Measurements from ENCODE around the gene CHRND.

CHRND gene

DNA sequence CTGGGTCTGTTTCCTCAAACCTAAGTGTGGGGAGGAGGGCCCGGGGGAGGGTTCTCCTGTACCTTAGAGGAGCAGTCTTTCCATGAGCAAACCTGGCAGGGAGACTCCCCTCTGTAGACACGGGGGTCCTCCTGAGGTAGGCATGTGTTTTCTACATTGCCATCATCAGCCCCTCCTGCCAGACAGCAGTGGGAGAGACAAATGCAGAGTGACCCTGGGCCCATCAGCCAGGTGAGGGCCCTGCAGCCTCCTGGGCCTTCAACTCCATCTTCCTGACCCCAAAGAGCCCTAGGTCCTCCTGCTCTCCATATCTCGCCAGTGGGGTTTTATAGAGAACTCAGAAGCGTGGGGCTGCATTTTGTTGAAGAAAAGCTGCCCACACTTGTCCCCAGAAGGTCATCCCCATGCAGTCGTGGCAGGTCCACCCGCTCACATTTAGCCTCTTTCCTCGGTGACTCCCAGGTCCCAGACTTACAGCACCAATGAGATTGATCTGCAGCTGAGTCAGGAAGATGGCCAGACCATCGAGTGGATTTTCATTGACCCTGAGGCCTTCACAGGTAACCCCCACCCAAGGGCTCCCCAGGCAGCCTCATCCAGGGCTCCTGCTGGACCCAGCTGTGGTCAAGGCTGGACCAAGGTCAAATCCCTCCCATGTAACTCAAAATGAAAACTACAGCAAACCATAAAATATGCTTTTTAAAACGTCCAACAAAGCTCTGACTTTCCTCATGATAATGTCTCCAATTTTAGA is 16.2 kb downstream of the CHRND start:
- TF ChIP-seq, protein P1, sequence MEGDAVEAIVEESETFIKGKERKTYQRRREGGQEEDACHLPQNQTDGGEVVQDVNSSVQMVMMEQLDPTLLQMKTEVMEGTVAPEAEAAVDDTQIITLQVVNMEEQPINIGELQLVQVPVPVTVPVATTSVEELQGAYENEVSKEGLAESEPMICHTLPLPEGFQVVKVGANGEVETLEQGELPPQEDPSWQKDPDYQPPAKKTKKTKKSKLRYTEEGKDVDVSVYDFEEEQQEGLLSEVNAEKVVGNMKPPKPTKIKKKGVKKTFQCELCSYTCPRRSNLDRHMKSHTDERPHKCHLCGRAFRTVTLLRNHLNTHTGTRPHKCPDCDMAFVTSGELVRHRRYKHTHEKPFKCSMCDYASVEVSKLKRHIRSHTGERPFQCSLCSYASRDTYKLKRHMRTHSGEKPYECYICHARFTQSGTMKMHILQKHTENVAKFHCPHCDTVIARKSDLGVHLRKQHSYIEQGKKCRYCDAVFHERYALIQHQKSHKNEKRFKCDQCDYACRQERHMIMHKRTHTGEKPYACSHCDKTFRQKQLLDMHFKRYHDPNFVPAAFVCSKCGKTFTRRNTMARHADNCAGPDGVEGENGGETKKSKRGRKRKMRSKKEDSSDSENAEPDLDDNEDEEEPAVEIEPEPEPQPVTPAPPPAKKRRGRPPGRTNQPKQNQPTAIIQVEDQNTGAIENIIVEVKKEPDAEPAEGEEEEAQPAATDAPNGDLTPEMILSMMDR (IDR thresholded peaks at IDR 0.05), result no peak
- no peak overlapping the region for H3K4me2 ChIP-seq (ENCODE audit: low read length)

DNA sequence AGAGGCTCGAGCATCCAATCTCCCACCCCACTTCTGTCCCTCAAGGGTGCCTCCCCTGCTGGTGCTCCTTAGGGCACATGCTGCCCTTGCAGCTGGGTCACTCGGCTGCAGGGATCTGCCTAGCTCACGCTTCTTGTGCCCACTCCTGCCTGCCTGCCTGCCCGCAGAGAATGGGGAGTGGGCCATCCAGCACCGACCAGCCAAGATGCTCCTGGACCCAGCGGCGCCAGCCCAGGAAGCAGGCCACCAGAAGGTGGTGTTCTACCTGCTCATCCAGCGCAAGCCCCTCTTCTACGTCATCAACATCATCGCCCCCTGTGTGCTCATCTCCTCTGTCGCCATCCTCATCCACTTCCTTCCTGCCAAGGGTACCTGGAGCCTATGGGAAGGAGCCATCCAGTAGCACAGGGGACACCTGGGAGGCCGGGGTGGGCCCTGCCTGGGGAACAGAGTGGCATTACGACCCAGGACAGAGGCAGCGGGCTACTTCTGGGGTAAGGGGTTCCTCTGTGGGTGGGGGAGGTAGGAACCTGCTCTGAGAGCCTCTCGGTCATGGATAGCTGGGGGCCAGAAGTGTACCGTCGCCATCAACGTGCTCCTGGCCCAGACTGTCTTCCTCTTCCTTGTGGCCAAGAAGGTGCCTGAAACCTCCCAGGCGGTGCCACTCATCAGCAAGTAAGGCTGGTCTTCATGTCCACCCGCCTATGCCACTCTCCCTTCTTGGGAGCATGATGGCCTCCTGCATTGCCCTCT is 16.9 kb downstream of the CHRND start:
- no peak overlapping the region for H3K4me3 ChIP-seq (ENCODE audit: low read depth, low read length)
- no peak overlapping the region for H3K27ac ChIP-seq
- H3K4me2 ChIP-seq (ENCODE audit: low read length), result no peak overlapping the region
- H3K79me2 ChIP-seq, result no peaks in the 10 kb centered on the region
- no peaks in the 10 kb centered on the region for H3K9me3 ChIP-seq (ENCODE audit: control insufficient read depth, low read length)
- TF ChIP-seq, protein P1 (IDR thresholded peaks at IDR 0.05), result no peak
- no peaks in the 10 kb centered on the region for H3K27me3 ChIP-seq (ENCODE audit: control insufficient read depth, insufficient read depth, low read length)
- H2AFZ ChIP-seq, result no peak overlapping the region
- no peaks in the 10 kb centered on the region for H3K36me3 ChIP-seq (ENCODE audit: control insufficient read depth, insufficient read depth, low read length)
- no peak overlapping the region for H3K9ac ChIP-seq
- no peaks in the 10 kb centered on the region for H3K4me1 ChIP-seq

More for the DNA sequence above, 16.2 kb downstream of the CHRND start:
- Histone ChIP-seq H3K27me3 (ENCODE audit: control insufficient read depth, insufficient read depth, low read length) (no peaks in the 10 kb centered on the region), H3K9ac (no peak overlapping the region), H3K79me2 (no peaks in the 10 kb centered on the region), H2AFZ (no peak overlapping the region), H3K9me3 (ENCODE audit: control insufficient read depth, low read length) (no peaks in the 10 kb centered on the region), H3K36me3 (ENCODE audit: control insufficient read depth, insufficient read depth, low read length) (no peaks in the 10 kb centered on the region), H3K4me1 (no peaks in the 10 kb centered on the region), H3K4me3 (ENCODE audit: low read depth, low read length) (no peak overlapping the region), H3K27ac (no peak overlapping the region)

DNA sequence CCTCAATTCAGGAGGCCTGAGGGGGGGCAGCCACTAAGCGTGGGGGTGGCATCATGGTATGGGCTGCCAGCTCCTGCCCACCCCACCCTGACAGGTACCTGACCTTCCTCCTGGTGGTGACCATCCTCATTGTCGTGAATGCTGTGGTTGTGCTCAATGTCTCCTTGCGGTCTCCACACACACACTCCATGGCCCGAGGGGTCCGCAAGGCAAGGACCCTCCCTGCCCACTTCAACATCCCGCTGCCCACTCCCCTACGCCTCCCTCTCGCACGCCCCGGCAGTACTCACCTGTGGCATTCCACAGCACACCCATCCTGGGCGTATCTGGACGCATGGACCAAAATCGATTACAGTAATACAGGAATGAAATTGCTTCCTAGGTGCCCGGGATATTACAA is 17.5 kb downstream of the CHRND start:
- Histone ChIP-seq H3K4me2 (ENCODE audit: low read length) (no peak overlapping the region), H3K79me2 (no peaks in the 10 kb centered on the region), H3K36me3 (ENCODE audit: control insufficient read depth, insufficient read depth, low read length) (no peaks in the 10 kb centered on the region), H3K4me1 (no peaks in the 10 kb centered on the region), H2AFZ (no peak overlapping the region), H3K9me3 (ENCODE audit: control insufficient read depth, low read length) (no peaks in the 10 kb centered on the region), H3K27me3 (ENCODE audit: control insufficient read depth, insufficient read depth, low read length) (no peaks in the 10 kb centered on the region), H3K9ac (no peak overlapping the region), H3K4me3 (ENCODE audit: low read depth, low read length) (no peak overlapping the region), H3K27ac (no peak overlapping the region)
- TF ChIP-seq, protein P1 (IDR thresholded peaks at IDR 0.05), result no peak

DNA sequence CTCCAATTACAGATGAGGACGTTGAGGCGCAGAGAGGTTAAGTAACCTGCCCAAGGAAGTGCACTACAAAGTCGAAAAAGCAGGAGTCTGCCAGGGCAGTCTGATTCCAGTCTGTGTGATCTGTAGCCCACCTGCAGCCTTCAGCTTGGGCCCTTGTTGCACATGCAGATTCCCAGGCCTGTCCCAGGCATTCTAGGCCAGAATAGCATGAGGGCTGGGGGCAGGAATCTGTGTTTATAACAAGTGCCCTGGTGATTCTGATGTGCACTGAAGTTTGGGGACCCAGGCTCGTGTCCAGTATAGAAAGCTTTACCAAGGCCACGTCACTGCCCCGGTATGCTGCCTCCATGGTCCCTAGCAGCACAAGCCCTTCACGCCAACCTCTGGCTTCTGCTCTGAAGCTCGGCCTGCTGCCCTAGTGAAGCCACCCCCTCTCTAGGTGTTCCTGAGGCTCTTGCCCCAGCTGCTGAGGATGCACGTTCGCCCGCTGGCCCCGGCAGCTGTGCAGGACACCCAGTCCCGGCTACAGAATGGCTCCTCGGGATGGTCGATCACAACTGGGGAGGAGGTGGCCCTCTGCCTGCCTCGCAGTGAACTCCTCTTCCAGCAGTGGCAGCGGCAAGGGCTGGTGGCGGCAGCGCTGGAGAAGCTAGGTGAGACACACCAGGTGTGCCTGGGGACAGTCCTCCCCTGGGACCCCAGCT is 18.1 kb downstream of the CHRND start:
- Histone ChIP-seq H3K4me1 (no peaks in the 10 kb centered on the region), H2AFZ (no peak overlapping the region), H3K79me2 (no peaks in the 10 kb centered on the region), H3K27ac (no peak overlapping the region), H3K9ac (no peak overlapping the region), H3K9me3 (ENCODE audit: control insufficient read depth, low read length) (no peaks in the 10 kb centered on the region), H3K36me3 (ENCODE audit: control insufficient read depth, insufficient read depth, low read length) (no peaks in the 10 kb centered on the region), H3K27me3 (ENCODE audit: control insufficient read depth, insufficient read depth, low read length) (no peaks in the 10 kb centered on the region), H3K4me3 (ENCODE audit: low read depth, low read length) (no peak overlapping the region), H3K4me2 (ENCODE audit: low read length) (no peak overlapping the region)
- TF ChIP-seq, protein P1 (IDR thresholded peaks at IDR 0.05), result no peak

Data from parathyroid adenoma (tissue), 2 donors.